K562 treated with DMSO at 1 percent for 48 hours (cell line): ENCODE measurements around the gene OR5K4. TPM values are rescaled to one million over a fixed set of nuclear protein-coding genes. Genes with fewer than 3 reads are reported as not detected.

Source experiments
- total RNA-seq: library from RNA; unstranded; fragments of 300-600 nt; gene quantifications from 2 replicates; pipeline ENCODE4 v1.2.3, GENCODE V29; 2022; ENCODE audit warnings: low replicate concordance; ENCODE audit errors: extremely low read depth

The OR5K4 gene
- total RNA-seq: not detected in 2 replicates

GRCh38 chr3:98353554-98353953, at the start of gene OR5K4:
Gene OR5K4 (plus strand): TSS chr3:98353854. CDS start chr3:98353854, 0 bp downstream.

GRCh38 chr3:98390366-98390765, 36.7 kb downstream of the OR5K4 start, which contains the start of gene OR5K3:
Gene OR5K3 (plus strand): TSS chr3:98390666. CDS start chr3:98390666, 0 bp downstream.

Other genes starting within 250 kb of the OR5K4 start
- gene OR5H1, start 223.1 kb upstream of the OR5K4 start, total RNA-seq: not detected in 2 replicates
- not detected in 2 replicates for gene OR5H14, start 206.4 kb upstream of the OR5K4 start, total RNA-seq
- gene OR5H15, start 187.2 kb upstream of the OR5K4 start, total RNA-seq: not detected in 2 replicates
- gene OR5H6, start 89.6 kb upstream of the OR5K4 start, total RNA-seq: not detected in 2 replicates
- gene OR5H2, start 71.3 kb upstream of the OR5K4 start, total RNA-seq: not detected in 2 replicates
- not detected in 2 replicates for gene OR5K3, start 36.8 kb downstream of the OR5K4 start, total RNA-seq
- gene OR5K1, start 109.3 kb downstream of the OR5K4 start, total RNA-seq: not detected in 2 replicates
- not detected in 2 replicates for gene OR5K2, start 143.8 kb downstream of the OR5K4 start, total RNA-seq
- not detected in 2 replicates for gene CLDND1, start 169.0 kb downstream of the OR5K4 start, total RNA-seq
- gene GPR15, start 178.1 kb downstream of the OR5K4 start, total RNA-seq: not detected in 2 replicates
- not detected in 2 replicates for gene CPOX, start 239.8 kb downstream of the OR5K4 start, total RNA-seq